SK-N-MC (cell line): Measurements from ENCODE around the gene LEF1.

Experiments
- DNase-seq: peaks from one replicate; pipeline ENCODE4 v3.0.0-alpha.2; 2011; ENCODE audit warnings: low read depth, low spot score
- H3K27ac ChIP-seq: fragments of 200-600 bp; sonication (generic); 2 replicates; pipeline ENCODE4 v1.5.1; 2016; ENCODE audit warnings: mixed run types
- H3K36me3 ChIP-seq: fragments of 200-600 bp; sonication (generic); 2 replicates; pipeline ENCODE4 v1.6.1; 2017; ENCODE audit warnings: antibody characterized with exemption, low read length, mixed read lengths; ENCODE audit not compliant: insufficient read depth
- H3K4me3 ChIP-seq: fragments of 200-600 bp; sonication (generic); 2 replicates; pipeline ENCODE4 v1.5.1; 2016
- H3K9ac ChIP-seq: fragments of 200-600 bp; sonication (generic); 2 replicates; pipeline ENCODE4 v1.8.0; 2017; ENCODE audit warnings: mixed run types, mixed read lengths; ENCODE audit not compliant: insufficient read length
- H3K9me3 ChIP-seq: fragments of 200-600 bp; sonication (generic); 2 replicates; pipeline ENCODE4 v1.6.1; 2017; ENCODE audit warnings: low read depth, mild to moderate bottlenecking, antibody characterized with exemption, low read length, moderate library complexity, mixed read lengths
- EZH2 ChIP-seq: fragments of 200-600 bp; sonication (generic); IDR thresholded peaks from one replicate; pipeline ENCODE4 v1.6.1; 2017; ENCODE audit warnings: antibody characterized with exemption
- FOXP2 ChIP-seq: optimal IDR thresholded peaks from 2 replicates; pipeline ENCODE3; 2011; ENCODE audit warnings: mild to moderate bottlenecking, moderate library complexity; ENCODE audit not compliant: insufficient read depth; ENCODE audit errors: extremely low read length, control extremely low read depth
- POLR2AphosphoS5 ChIP-seq: IDR thresholded peaks from 2 replicates; pipeline ENCODE4 v1.6.1; 2012; ENCODE audit warnings: mild to moderate bottlenecking, low read depth, low read length, borderline replicate concordance

Gene LEF1

GRCh38 chr4:108031427-108032083, 137.2 kb downstream of the LEF1 start:
- TF ChIP-seq POLR2AphosphoS5 (no peak), FOXP2 (no peak), EZH2 (no peak)
- Histone ChIP-seq H3K4me3 (no peak overlapping the region), H3K36me3 (peaks cover 87% of the 10 kb centered on the region), H3K27ac (no peak overlapping the region), H3K9me3 (no peaks in the 10 kb centered on the region), H3K9ac (no peak overlapping the region)
- DNase-seq, result no peak

DNA sequence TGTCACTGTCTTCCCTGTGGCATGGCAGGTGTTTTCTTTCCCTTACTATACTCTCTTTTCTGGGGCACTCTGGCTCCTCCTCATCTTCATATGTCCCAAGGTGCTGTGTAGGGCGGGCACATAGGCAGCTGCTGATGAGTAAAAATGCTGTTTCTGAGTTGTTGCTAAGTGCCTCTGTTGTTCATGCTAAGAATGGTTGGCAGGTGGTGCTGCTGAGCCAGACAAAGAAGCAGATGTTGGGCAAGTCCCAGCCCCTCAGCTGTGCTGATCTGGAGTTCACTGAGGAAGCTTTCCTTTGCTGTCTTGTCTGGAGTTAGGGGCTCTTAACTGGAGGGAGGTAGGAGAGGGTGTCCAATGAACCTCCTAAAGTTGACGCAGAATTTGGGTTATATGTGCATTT, 138.4 kb downstream of the LEF1 start:
- DNase-seq, result no peak
- H3K27ac ChIP-seq, result no peak overlapping the region
- peaks cover 77% of the 10 kb centered on the region for H3K36me3 ChIP-seq
- H3K4me3 ChIP-seq, result no peak overlapping the region
- no peaks in the 10 kb centered on the region for H3K9me3 ChIP-seq
- no peak for TF ChIP-seq FOXP2
- no peak for TF ChIP-seq POLR2AphosphoS5
- TF ChIP-seq EZH2, result no peak
- no peak overlapping the region for H3K9ac ChIP-seq

- no peak overlapping the region for H3K9ac ChIP-seq
- H3K9me3 ChIP-seq, result no peaks in the 10 kb centered on the region
- no peak for TF ChIP-seq FOXP2
- no peak for TF ChIP-seq EZH2
- H3K27ac ChIP-seq, result no peak overlapping the region
- H3K36me3 ChIP-seq, result peaks cover 79% of the 10 kb centered on the region
- DNase-seq, result no peak
- H3K4me3 ChIP-seq, result no peak overlapping the region
Observed at GRCh38 chr4:108029731-108030130, 139.0 kb downstream of the LEF1 start.

- Histone ChIP-seq H3K4me3 (no peak overlapping the region), H3K36me3 (peaks cover 79% of the 10 kb centered on the region), H3K9ac (no peak overlapping the region), H3K27ac (no peak overlapping the region), H3K9me3 (no peaks in the 10 kb centered on the region)
- TF ChIP-seq FOXP2 (no peak), EZH2 (no peak), POLR2AphosphoS5 (no peak)
- DNase-seq, result no peak
Observed at GRCh38 chr4:108029016-108029720, 139.6 kb downstream of the LEF1 start.

GRCh38 chr4:108024878-108025165, 143.9 kb downstream of the LEF1 start:
- DNase-seq, result no peak
- Histone ChIP-seq H3K9me3 (no peaks in the 10 kb centered on the region), H3K9ac (no peak overlapping the region), H3K4me3 (no peak overlapping the region), H3K36me3 (peaks cover 72% of the 10 kb centered on the region), H3K27ac (no peak overlapping the region)
- TF ChIP-seq EZH2 (no peak), POLR2AphosphoS5 (no peak), FOXP2 (no peak)

GRCh38 chr4:108024085-108024877, 144.5 kb downstream of the LEF1 start:
- no peaks in the 10 kb centered on the region for H3K9me3 ChIP-seq

GRCh38 chr4:108018884-108019187, 149.9 kb downstream of the LEF1 start:
- no peaks in the 10 kb centered on the region for H3K9me3 ChIP-seq
- no peak overlapping the region for H3K4me3 ChIP-seq
- no peak overlapping the region for H3K27ac ChIP-seq
- peak overlapping the region; percentile 25 for H3K9ac ChIP-seq
- H3K36me3 ChIP-seq, result peaks cover 66% of the 10 kb centered on the region
- no peak for TF ChIP-seq POLR2AphosphoS5
- TF ChIP-seq FOXP2, result no peak
- TF ChIP-seq EZH2, result no peak
- DNase-seq, result no peak

More at GRCh38 chr4:108024085-108024877, 144.5 kb downstream of the LEF1 start:
- DNase-seq, result no peak
- TF ChIP-seq POLR2AphosphoS5 (no peak), FOXP2 (no peak), EZH2 (no peak)
- Histone ChIP-seq H3K36me3 (peaks cover 73% of the 10 kb centered on the region), H3K9ac (no peak overlapping the region), H3K4me3 (no peak overlapping the region), H3K27ac (no peak overlapping the region)

DNA sequence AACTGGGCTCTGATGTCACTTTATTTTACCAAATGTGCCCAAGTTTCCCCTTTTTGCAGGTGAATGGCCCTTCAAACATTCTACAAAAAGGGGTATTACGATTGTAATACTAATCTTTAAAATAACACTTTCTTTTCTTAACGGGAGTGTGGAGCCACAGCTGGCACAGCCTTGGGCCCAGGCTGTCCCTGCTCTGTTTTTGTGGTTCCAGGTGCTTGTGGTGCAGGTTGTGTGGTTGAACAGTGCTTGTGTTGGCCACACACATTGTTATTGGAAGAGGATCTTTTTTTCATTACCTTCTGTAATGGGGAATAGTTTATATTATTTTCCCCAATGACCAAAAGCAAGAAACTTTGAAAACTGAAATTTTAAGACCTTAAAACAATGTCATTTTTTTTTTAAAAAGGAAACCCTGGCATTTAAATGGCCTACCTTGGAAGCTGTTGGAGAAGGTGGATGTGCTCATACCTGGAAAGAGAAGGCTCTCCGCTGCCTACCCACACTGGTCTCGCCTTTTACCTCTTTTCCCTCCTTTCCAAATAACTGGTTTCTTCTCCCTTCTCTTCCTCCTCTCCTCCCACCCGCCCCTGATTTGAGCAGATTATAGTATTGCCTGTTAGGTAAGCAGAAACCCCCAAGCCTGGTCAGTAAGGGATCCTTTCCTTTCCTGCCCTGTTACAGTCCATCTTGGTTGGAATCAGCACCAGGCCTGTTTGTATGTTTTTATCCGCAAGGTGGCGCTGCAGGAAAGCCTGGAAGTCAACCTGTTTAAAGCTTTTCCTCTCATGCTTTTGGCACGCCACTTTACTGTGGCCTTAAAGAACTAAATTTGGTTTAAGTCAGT, 150.5 kb downstream of the LEF1 start:
- no peak overlapping the region for H3K27ac ChIP-seq

More for the DNA sequence above, 150.5 kb downstream of the LEF1 start:
- no peak for TF ChIP-seq EZH2
- peak; percentile 39 for DNase-seq
- H3K9ac ChIP-seq, result no peak overlapping the region
- H3K9me3 ChIP-seq, result no peaks in the 10 kb centered on the region
- H3K4me3 ChIP-seq, result no peak overlapping the region
- H3K36me3 ChIP-seq, result peaks cover 65% of the 10 kb centered on the region
